Caco-2 (cell line): ENCODE measurements around the gene LAP3. TPM values are rescaled to one million over a fixed set of nuclear protein-coding genes. Genes with fewer than 3 reads are reported as not detected.
A peak's percentile ranks its signal among the peaks of the same experiment; 100 is the strongest.

Source experiments
- BruUV-seq: library from RNA; stranded (reverse); fragments of 400-500 nt; replicated peaks from 2 replicates; lab custom pipeline; 2021; lab: Mats Ljungman, UMichigan
- CTCF ChIA-PET: fragments of 300-600 bp; sonication (Branson Sonifier 250); formaldehyde crosslinking; loops from one replicate; lab custom pipeline; 2022; ENCODE audit warnings: antibody characterized with exemption; lab: Charles Lee
- POLR2A ChIA-PET: fragments of 300-600 bp; sonication (Branson Sonifier 250); formaldehyde crosslinking; loops from one replicate; lab custom pipeline; 2022; ENCODE audit warnings: antibody characterized with exemption; lab: Charles Lee
- DNase-seq, 2 experiments: peaks; one replicate each; pipeline versions ENCODE4 v3.0.0 to v3.0.0-alpha.2; 2020 to 2022
- H3K27me3 ChIP-seq: replicated peaks from 2 replicates; pipeline ENCODE4 v1.6.0; 2011; ENCODE audit warnings: low read length; ENCODE audit not compliant: control insufficient read depth, insufficient read depth
- H3K36me3 ChIP-seq: 2 replicates; pipeline ENCODE4 v1.5.1; 2011; ENCODE audit warnings: low read length; ENCODE audit not compliant: control insufficient read depth, insufficient read depth
- H3K4me1 ChIP-seq: fragments of 250-450 bp; sonication (Bioruptor Pico); 2 replicates; pipeline ENCODE4 v1.5.1; 2020; ENCODE audit warnings: mild to moderate bottlenecking
- H3K4me3 ChIP-seq: 2 replicates; pipeline ENCODE4 v1.5.1; 2011; ENCODE audit warnings: low read depth, mild to moderate bottlenecking, control low read depth, low read length
- H3K9me3 ChIP-seq: fragments of 250-450 bp; sonication (Bioruptor Pico); 2 replicates; pipeline ENCODE4 v1.5.1; 2020; ENCODE audit warnings: mild to moderate bottlenecking, moderate library complexity
- H3K27ac Mint-ChIP-seq: one replicate; pipeline ENCODE4 v1.8.0; 2022; ENCODE audit warnings: mixed read lengths; ENCODE audit not compliant: unreplicated experiment
- H3K27me3 Mint-ChIP-seq: one replicate; pipeline ENCODE4 v1.8.0; 2022; ENCODE audit warnings: mixed read lengths; ENCODE audit not compliant: insufficient read depth, unreplicated experiment
- H3K36me3 Mint-ChIP-seq: one replicate; pipeline ENCODE4 v1.8.0; 2022; ENCODE audit warnings: mild to moderate bottlenecking, mixed read lengths; ENCODE audit not compliant: insufficient read depth, unreplicated experiment
- H3K4me1 Mint-ChIP-seq: one replicate; pipeline ENCODE4 v1.8.0; 2022; ENCODE audit warnings: low read depth, mixed read lengths; ENCODE audit not compliant: unreplicated experiment
- H3K4me3 Mint-ChIP-seq: one replicate; pipeline ENCODE4 v1.8.0; 2022; ENCODE audit warnings: mild to moderate bottlenecking, moderate library complexity, mixed read lengths; ENCODE audit not compliant: unreplicated experiment
- H3K9me3 Mint-ChIP-seq: one replicate; pipeline ENCODE4 v1.8.0; 2022; ENCODE audit warnings: mixed read lengths; ENCODE audit not compliant: unreplicated experiment
- intact Hi-C: fragments of 100-400 bp; cut with micrococcal nuclease; formaldehyde crosslinking; loops from one replicate; pipeline ENCODE4 v1.10.0; 2022; ENCODE audit not compliant: unreplicated experiment
- total RNA-seq: library from RNA; stranded (reverse); gene quantifications from 2 replicates; pipeline ENCODE4 v1.2.3, GENCODE V29; 2022
- TF ChIP-seq, protein P1 (sequence below), 2 experiments: fragments of 200-600 bp in 1 of 2; IDR thresholded peaks; 1 replicate in 1 of 2; 2 replicates in 1 of 2; pipeline versions ENCODE4 v1.5.1 to v1.8.0; 2011 to 2022; ENCODE audit warnings: antibody characterized with exemption in 1 of 2, control low read depth in 1 of 2, inconsistent platforms in 1 of 2, low read depth in 1 of 2, low read length in 1 of 2, mild to moderate bottlenecking in 1 of 2, moderate library complexity in 1 of 2; ENCODE audit not compliant: insufficient read depth in 1 of 2, severe bottlenecking in 1 of 2, unreplicated experiment in 1 of 2

LAP3 gene
- total RNA-seq, 1 experiment from 2014 or later = 62.7 TPM

- Mint-ChIP-seq H3K36me3 (no peaks in the 10 kb centered on the region), H3K9me3 (no peaks in the 10 kb centered on the region), H3K4me3 (no peak overlapping the region), H3K27ac (peak overlapping the region; percentile 22), H3K27me3 (no peaks in the 10 kb centered on the region), H3K4me1 (peaks cover 11% of the 10 kb centered on the region)
- no peak for DNase-seq
- CTCF ChIA-PET = interaction anchor here (0.7 to 1.5 kb wide), 2 partner anchors 10 to 643 kb away, joined by 3 to 6 read pairs; no protein-coding TSS in a partner anchor
- H3K4me1 ChIP-seq = peaks cover 22% of the 10 kb centered on the region
- POLR2A ChIA-PET = no interaction called here
- H3K9me3 ChIP-seq = no peaks in the 10 kb centered on the region
- TF ChIP-seq, protein P1, sequence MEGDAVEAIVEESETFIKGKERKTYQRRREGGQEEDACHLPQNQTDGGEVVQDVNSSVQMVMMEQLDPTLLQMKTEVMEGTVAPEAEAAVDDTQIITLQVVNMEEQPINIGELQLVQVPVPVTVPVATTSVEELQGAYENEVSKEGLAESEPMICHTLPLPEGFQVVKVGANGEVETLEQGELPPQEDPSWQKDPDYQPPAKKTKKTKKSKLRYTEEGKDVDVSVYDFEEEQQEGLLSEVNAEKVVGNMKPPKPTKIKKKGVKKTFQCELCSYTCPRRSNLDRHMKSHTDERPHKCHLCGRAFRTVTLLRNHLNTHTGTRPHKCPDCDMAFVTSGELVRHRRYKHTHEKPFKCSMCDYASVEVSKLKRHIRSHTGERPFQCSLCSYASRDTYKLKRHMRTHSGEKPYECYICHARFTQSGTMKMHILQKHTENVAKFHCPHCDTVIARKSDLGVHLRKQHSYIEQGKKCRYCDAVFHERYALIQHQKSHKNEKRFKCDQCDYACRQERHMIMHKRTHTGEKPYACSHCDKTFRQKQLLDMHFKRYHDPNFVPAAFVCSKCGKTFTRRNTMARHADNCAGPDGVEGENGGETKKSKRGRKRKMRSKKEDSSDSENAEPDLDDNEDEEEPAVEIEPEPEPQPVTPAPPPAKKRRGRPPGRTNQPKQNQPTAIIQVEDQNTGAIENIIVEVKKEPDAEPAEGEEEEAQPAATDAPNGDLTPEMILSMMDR (IDR thresholded peaks at IDR 0.05; ENCODE audit: insufficient read depth in 1 of 2, low read depth in 1 of 2, low read length in 1 of 2, severe bottlenecking in 1 of 2, unreplicated experiment in 1 of 2) = no peak
- no TSS peak for BruUV-seq
- H3K27me3 ChIP-seq = no peaks in the 10 kb centered on the region
- no peaks in the 10 kb centered on the region for H3K36me3 ChIP-seq
- H3K4me3 ChIP-seq = no peak overlapping the region
- intact Hi-C loops = loop anchor here (1.0 kb wide), 1 partner anchor 18 kb away; the partner anchor contains the start of gene LAP3
These were observed 17.3 kb upstream of the LAP3 start for GRCh38 chr4:17559709-17560048.

GRCh38 chr4:17560065-17560673 is 16.8 kb upstream of the LAP3 start:
- Histone ChIP-seq H3K9me3 (no peaks in the 10 kb centered on the region), H3K36me3 (no peaks in the 10 kb centered on the region), H3K4me1 (peaks cover 22% of the 10 kb centered on the region), H3K27me3 (no peaks in the 10 kb centered on the region), H3K4me3 (no peak overlapping the region)
- intact Hi-C loops = no loop called here
- Mint-ChIP-seq H3K27ac (no peak overlapping the region), H3K36me3 (no peaks in the 10 kb centered on the region), H3K4me1 (peaks cover 11% of the 10 kb centered on the region), H3K4me3 (no peak overlapping the region), H3K9me3 (no peaks in the 10 kb centered on the region), H3K27me3 (no peaks in the 10 kb centered on the region)
- TF ChIP-seq, protein P1 (IDR thresholded peaks at IDR 0.05; ENCODE audit: insufficient read depth in 1 of 2, low read depth in 1 of 2, low read length in 1 of 2, severe bottlenecking in 1 of 2, unreplicated experiment in 1 of 2) = no peak
- ChIA-PET CTCF (interaction anchor here (1.5 kb wide), 1 partner anchor 11 kb away, joined by 6 read pairs; no protein-coding TSS in a partner anchor), POLR2A (no interaction called here)
- BruUV-seq = no TSS peak
- DNase-seq = no peak

DNA sequence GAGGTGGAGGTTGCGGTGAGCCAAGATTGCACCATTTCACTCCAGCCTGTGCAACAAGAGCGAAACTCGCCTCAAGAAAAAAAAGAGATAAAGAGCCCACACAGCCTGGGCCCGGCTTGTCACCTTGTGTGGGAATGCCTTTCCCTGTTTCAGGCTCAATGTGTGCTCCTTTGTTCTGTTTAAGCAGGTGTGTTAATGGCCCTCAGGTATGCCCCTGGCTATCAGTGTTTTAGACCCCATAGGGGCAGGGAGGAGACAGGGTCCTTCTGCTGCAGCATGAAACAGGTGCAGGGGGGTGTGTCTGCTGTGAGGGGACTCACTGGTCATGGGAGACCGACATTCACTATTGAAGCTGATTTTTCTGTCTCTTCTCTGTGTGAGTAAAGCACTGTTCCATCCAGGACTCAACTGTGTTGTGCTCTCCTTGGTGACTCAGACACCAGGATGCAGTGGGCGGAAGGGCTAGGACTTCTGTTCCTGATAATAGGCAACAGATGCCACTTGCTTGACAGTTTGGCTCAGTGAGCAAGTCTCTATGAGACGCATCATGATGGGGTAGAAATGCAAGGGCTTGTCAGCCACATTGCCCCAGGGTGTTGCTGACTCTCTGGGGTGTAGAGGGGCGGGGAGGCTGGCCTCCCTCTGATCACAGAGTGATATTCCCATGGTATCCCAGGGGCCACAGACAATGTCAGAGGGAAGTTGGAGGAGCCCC is 15.6 kb upstream of the LAP3 start:
- intact Hi-C loops = no loop called here
- H3K9me3 Mint-ChIP-seq = no peaks in the 10 kb centered on the region
- CTCF ChIA-PET = no interaction called here

More for the DNA sequence above, 15.6 kb upstream of the LAP3 start:
- POLR2A ChIA-PET = no interaction called here
- Mint-ChIP-seq H3K4me3 (no peak overlapping the region), H3K36me3 (no peaks in the 10 kb centered on the region), H3K4me1 (peaks cover 10% of the 10 kb centered on the region), H3K27me3 (no peaks in the 10 kb centered on the region), H3K27ac (no peak overlapping the region)
- H3K36me3 ChIP-seq = no peaks in the 10 kb centered on the region
- no peaks in the 10 kb centered on the region for H3K9me3 ChIP-seq
- no peak for DNase-seq
- TF ChIP-seq, protein P1 (IDR thresholded peaks at IDR 0.05; ENCODE audit: insufficient read depth in 1 of 2, low read depth in 1 of 2, low read length in 1 of 2, severe bottlenecking in 1 of 2, unreplicated experiment in 1 of 2) = no peak
- peaks cover 22% of the 10 kb centered on the region for H3K4me1 ChIP-seq
- no TSS peak for BruUV-seq
- no peak overlapping the region for H3K4me3 ChIP-seq
- H3K27me3 ChIP-seq = no peaks in the 10 kb centered on the region
